Gastrocnemius medialis (tissue), 4 donors: Measurements from ENCODE around the gene SYTL2. TPM values are rescaled to one million over a fixed set of nuclear protein-coding genes. Genes with fewer than 3 reads are reported as not detected.

ENCODE experiments used
- ATAC-seq, 2 donors: fragments of 150-250 bp; one replicate each; pipeline ENCODE4 v1.9.1; 2016
- DNase-seq, 2 donors: peaks; one replicate each; pipeline ENCODE4 v3.0.0-alpha.2; 2019
- H3K27ac ChIP-seq, 4 donors: fragments of 200-600 bp; sonication (generic); 1 replicate in 1 of 4; 2 replicates in 3 of 4; pipeline ENCODE4 v1.5.1; 2016 to 2018; ENCODE audit warnings: mild to moderate bottlenecking in 2 of 4, moderate library complexity in 1 of 4
- H3K27me3 ChIP-seq, 3 donors: fragments of 200-600 bp; sonication (generic) in 2 of 3; 1 replicate in 1 of 3; 2 replicates in 2 of 3; pipeline versions ENCODE4 v1.5.1 to v1.6.0; 2016 to 2019; ENCODE audit warnings: mild to moderate bottlenecking in 1 of 3, moderate library complexity in 1 of 3
- H3K36me3 ChIP-seq, 2 donors: fragments of 200-600 bp; sonication (generic) in 1 of 2; one replicate each; pipeline ENCODE4 v1.5.1; 2017 to 2018
- H3K4me1 ChIP-seq, 2 donors: fragments of 200-600 bp; sonication (generic) in 1 of 2; one replicate each; pipeline ENCODE4 v1.5.1; 2016 to 2017; ENCODE audit warnings: mild to moderate bottlenecking in 2 of 2
- H3K4me3 ChIP-seq, 4 donors: fragments of 200-600 bp; sonication (generic) in 3 of 4; 1 replicate in 1 of 4; 2 replicates in 3 of 4; pipeline ENCODE4 v1.5.1; 2016 to 2019; ENCODE audit warnings: mild to moderate bottlenecking in 2 of 4
- H3K9me3 ChIP-seq, 3 donors: fragments of 200-600 bp; sonication (generic) in 2 of 3; 1 replicate in 1 of 3; 2 replicates in 2 of 3; pipeline ENCODE4 v1.5.1; 2016 to 2019
- CTCF ChIP-seq, 5 experiments: fragments of 450-650 bp in 3 of 5; fragments of 200-600 bp in 2 of 5; sonication (generic) in 2 of 5; IDR thresholded peaks in 4 of 5; conservative IDR thresholded peaks in 1 of 5; 1 replicate in 4 of 5; 2 replicates in 1 of 5; pipeline ENCODE4 v1.5.1; 2016 to 2019; ENCODE audit warnings: antibody characterized with exemption in 5 of 5, mild to moderate bottlenecking in 3 of 5, moderate library complexity in 3 of 5
- POLR2A ChIP-seq, 2 donors: fragments of 450-650 bp; IDR thresholded peaks; one replicate each; pipeline ENCODE4 v1.6.1; 2017; ENCODE audit warnings: antibody characterized with exemption in 2 of 2, mild to moderate bottlenecking in 2 of 2, moderate library complexity in 2 of 2
- in situ Hi-C, 4 donors: fragments of 200-750 bp; cut with MboI; loops; one replicate each; pipeline versions ENCODE4 v1.15.0 to v1.8.0; 2017; ENCODE audit warnings: low sequenced_read_pairs in 4 of 4
- intact Hi-C: fragments of 100-400 bp; cut with DNase I; formaldehyde crosslinking; loops from one replicate; pipeline ENCODE4 v1.15.1; 2023; ENCODE audit warnings: low total_unique reads
- total RNA-seq, 4 donors: library from RNA; depleted of rRNA; stranded (reverse); fragments of >200 nt; gene quantifications; one replicate each; pipeline versions ENCODE4 v1.1.0 to v1.2.3, GENCODE V29; 2016

Gene SYTL2
- total RNA-seq, 4 donors from 2014 or later, result 0.97 to 11.9 (median 2.7) TPM

- H3K4me3 ChIP-seq, result no peak overlapping the region
- no peaks in the 10 kb centered on the region for H3K36me3 ChIP-seq
- no peak overlapping the region for H3K27ac ChIP-seq
- TF ChIP-seq CTCF (IDR thresholded peaks at IDR 0.05 in 4 of 5, conservative IDR thresholded peaks at IDR 0.05 in 1 of 5) (no peak), POLR2A (IDR thresholded peaks at IDR 0.05) (no peak)
- in situ Hi-C loops, result no loop called here
- DNase-seq, result no peak
- no peak for ATAC-seq
- H3K4me1 ChIP-seq, result no peaks in the 10 kb centered on the region
- no peaks in the 10 kb centered on the region for H3K9me3 ChIP-seq
- H3K27me3 ChIP-seq, result no peaks in the 10 kb centered on the region
- intact Hi-C loops, result no loop called here
Measured at GRCh38 chr11:85803920-85804319, 7.0 kb downstream of the SYTL2 start.

GRCh38 chr11:85803303-85803702 is 7.6 kb downstream of the SYTL2 start:
- Histone ChIP-seq H3K36me3 (no peaks in the 10 kb centered on the region), H3K9me3 (no peaks in the 10 kb centered on the region), H3K4me3 (no peak overlapping the region), H3K27ac (no peak overlapping the region), H3K27me3 (no peaks in the 10 kb centered on the region), H3K4me1 (no peaks in the 10 kb centered on the region)
- intact Hi-C loops, result no loop called here
- DNase-seq (no peak), ATAC-seq (no peak)
- no peak for TF ChIP-seq POLR2A (IDR thresholded peaks at IDR 0.05)
- TF ChIP-seq CTCF (IDR thresholded peaks at IDR 0.05 in 4 of 5, conservative IDR thresholded peaks at IDR 0.05 in 1 of 5), result no peak
- in situ Hi-C loops, result no loop called here

GRCh38 chr11:85801527-85801926 is 9.4 kb downstream of the SYTL2 start:
- no peaks in the 10 kb centered on the region for H3K27me3 ChIP-seq
- no peak overlapping the region for H3K27ac ChIP-seq
- TF ChIP-seq POLR2A (IDR thresholded peaks at IDR 0.05), result no peak
- no peak for TF ChIP-seq CTCF (IDR thresholded peaks at IDR 0.05 in 4 of 5, conservative IDR thresholded peaks at IDR 0.05 in 1 of 5)
- in situ Hi-C loops (no loop called here), intact Hi-C loops (no loop called here)
- H3K36me3 ChIP-seq, result no peaks in the 10 kb centered on the region
- no peaks in the 10 kb centered on the region for H3K4me1 ChIP-seq
- H3K9me3 ChIP-seq, result no peaks in the 10 kb centered on the region
- no peak overlapping the region for H3K4me3 ChIP-seq
- no peak for ATAC-seq
- DNase-seq, result no peak

- in situ Hi-C loops (no loop called here), intact Hi-C loops (no loop called here)
- ATAC-seq (no peak), DNase-seq (no peak)
- no peaks in the 10 kb centered on the region for H3K36me3 ChIP-seq
- H3K4me1 ChIP-seq, result no peaks in the 10 kb centered on the region
- H3K27ac ChIP-seq, result no peak overlapping the region
- H3K4me3 ChIP-seq, result no peak overlapping the region
- no peak for TF ChIP-seq POLR2A (IDR thresholded peaks at IDR 0.05)
- no peak for TF ChIP-seq CTCF (IDR thresholded peaks at IDR 0.05 in 4 of 5, conservative IDR thresholded peaks at IDR 0.05 in 1 of 5)
- H3K9me3 ChIP-seq, result no peaks in the 10 kb centered on the region
- H3K27me3 ChIP-seq, result no peaks in the 10 kb centered on the region
Measured at GRCh38 chr11:85800595-85801342, 10.2 kb downstream of the SYTL2 start.

- in situ Hi-C loops, result no loop called here
- H3K4me3 ChIP-seq, result no peak overlapping the region
- H3K27ac ChIP-seq, result no peak overlapping the region
- DNase-seq (no peak), ATAC-seq (no peak)
- H3K9me3 ChIP-seq, result no peaks in the 10 kb centered on the region
- H3K27me3 ChIP-seq, result no peaks in the 10 kb centered on the region
- TF ChIP-seq CTCF (IDR thresholded peaks at IDR 0.05 in 4 of 5, conservative IDR thresholded peaks at IDR 0.05 in 1 of 5), result no peak
- TF ChIP-seq POLR2A (IDR thresholded peaks at IDR 0.05), result no peak
- intact Hi-C loops, result no loop called here
- H3K4me1 ChIP-seq, result no peaks in the 10 kb centered on the region
- H3K36me3 ChIP-seq, result no peaks in the 10 kb centered on the region
Measured at GRCh38 chr11:85799142-85799541, 11.8 kb downstream of the SYTL2 start.
